Measurements from ENCODE around the gene WNT4.

GRCh38 chr1:22174446-22175220 is 31.7 kb upstream of the WNT4 start:
- no peak for TF ChIP-seq CTCF (IDR thresholded peaks at IDR 0.05)
- no peak for TF ChIP-seq POLR2A (IDR thresholded peaks at IDR 0.05)

Data from uterus (tissue), 2 donors.